H9 (cell line): ENCODE measurements around the gene PITPNM2. TPM values are rescaled to one million over a fixed set of nuclear protein-coding genes. Genes with fewer than 3 reads are reported as not detected.

ENCODE experiments used
- DNase-seq: peaks from one replicate; pipeline ENCODE4 v3.0.0-alpha.2; 2017
- H2AFZ ChIP-seq: one replicate; pipeline ENCODE4 v1.6.1; 2013; ENCODE audit warnings: mild to moderate bottlenecking, low read length, control low read depth, moderate library complexity
- H2AK5ac ChIP-seq: 2 replicates; pipeline ENCODE4 v1.6.1; 2013; ENCODE audit warnings: low read length, control low read depth, mixed read lengths; ENCODE audit not compliant: insufficient read length
- H2BK120ac ChIP-seq: one replicate; pipeline ENCODE4 v1.6.1; 2013; ENCODE audit warnings: low read depth, mild to moderate bottlenecking, low read length, control low read depth, inconsistent platforms; ENCODE audit not compliant: poor library complexity, severe bottlenecking
- H2BK12ac ChIP-seq: 2 replicates; pipeline ENCODE4 v1.6.1; 2013; ENCODE audit warnings: low read length, control low read depth, mixed read lengths, low read depth; ENCODE audit not compliant: insufficient read length
- H2BK15ac ChIP-seq: 2 replicates; pipeline ENCODE4 v1.6.1; 2013; ENCODE audit warnings: low read depth, low read length, control low read depth
- H2BK20ac ChIP-seq: one replicate; pipeline ENCODE4 v1.6.1; 2013; ENCODE audit warnings: low read depth, mild to moderate bottlenecking, low read length, control low read depth, inconsistent platforms; ENCODE audit not compliant: poor library complexity, severe bottlenecking
- H2BK5ac ChIP-seq: 2 replicates; pipeline ENCODE4 v1.6.1; 2013; ENCODE audit warnings: low read length, control low read depth, mixed read lengths; ENCODE audit not compliant: insufficient read length
- H3K14ac ChIP-seq: 2 replicates; pipeline ENCODE4 v1.6.1; 2013; ENCODE audit warnings: low read length, control low read depth; ENCODE audit not compliant: insufficient read depth
- H3K18ac ChIP-seq: 2 replicates; pipeline ENCODE4 v1.6.1; 2013; ENCODE audit warnings: low read depth, mild to moderate bottlenecking, mixed read lengths, low read length, control low read depth; ENCODE audit not compliant: insufficient read length
- H3K23ac ChIP-seq: 2 replicates; pipeline ENCODE4 v1.6.1; 2013; ENCODE audit warnings: low read length, control low read depth, mixed read lengths, low read depth; ENCODE audit not compliant: insufficient read length
- H3K23me2 ChIP-seq: 2 replicates; pipeline ENCODE4 v1.6.1; 2013; ENCODE audit warnings: low read depth, mild to moderate bottlenecking, mixed read lengths, low read length, control low read depth; ENCODE audit not compliant: insufficient read length, poor library complexity, severe bottlenecking
- H3K27ac ChIP-seq: 2 replicates; pipeline ENCODE4 v1.5.1; 2013; ENCODE audit warnings: low read length, control low read depth, mixed read lengths, low read depth; ENCODE audit not compliant: insufficient read length
- H3K27me3 ChIP-seq: 2 replicates; pipeline ENCODE4 v1.6.1; 2013; ENCODE audit warnings: low read length, control low read depth, inconsistent platforms; ENCODE audit not compliant: insufficient read depth
- H3K4ac ChIP-seq: 2 replicates; pipeline ENCODE4 v1.6.1; 2013; ENCODE audit warnings: low read depth, mild to moderate bottlenecking, control low read depth, inconsistent platforms, low read length, moderate library complexity
- H3K4me1 ChIP-seq: 2 replicates; pipeline ENCODE4 v1.6.1; 2013; ENCODE audit warnings: low read length, control low read depth, inconsistent platforms; ENCODE audit not compliant: insufficient read depth
- H3K4me2 ChIP-seq: 2 replicates; pipeline ENCODE4 v1.6.1; 2013; ENCODE audit warnings: low read length, control low read depth, mixed read lengths; ENCODE audit not compliant: insufficient read length, insufficient read depth
- H3K56ac ChIP-seq: 2 replicates; pipeline ENCODE4 v1.6.1; 2013; ENCODE audit warnings: low read depth, mild to moderate bottlenecking, mixed read lengths, low read length, control low read depth; ENCODE audit not compliant: insufficient read length
- H3K79me1 ChIP-seq: 2 replicates; pipeline ENCODE4 v1.6.1; 2013; ENCODE audit warnings: low read depth, mild to moderate bottlenecking, moderate library complexity, low read length, control low read depth, inconsistent platforms; ENCODE audit not compliant: insufficient read depth, poor library complexity, severe bottlenecking
- H3K79me2 ChIP-seq: 2 replicates; pipeline ENCODE4 v1.6.1; 2013; ENCODE audit warnings: low read length, control low read depth, inconsistent platforms; ENCODE audit not compliant: insufficient read depth
- H3K9ac ChIP-seq: 2 replicates; pipeline ENCODE4 v1.6.1; 2013; ENCODE audit warnings: low read length, control low read depth, mixed read lengths; ENCODE audit not compliant: insufficient read length; ENCODE audit errors: extremely low read depth
- H3K9me3 ChIP-seq: one replicate; pipeline ENCODE4 v1.6.1; 2013; ENCODE audit warnings: low read depth, low read length, inconsistent platforms; ENCODE audit not compliant: control insufficient read depth
- H3T11ph ChIP-seq: one replicate; pipeline ENCODE4 v1.6.1; 2013; ENCODE audit warnings: mild to moderate bottlenecking, low read length, control low read depth, inconsistent platforms
- H4K20me1 ChIP-seq: one replicate; pipeline ENCODE4 v1.6.1; 2013; ENCODE audit not compliant: control insufficient read depth, insufficient read length, insufficient read depth
- H4K5ac ChIP-seq: 2 replicates; pipeline ENCODE4 v1.6.1; 2013; ENCODE audit warnings: low read depth, mild to moderate bottlenecking, mixed read lengths, low read length, control low read depth; ENCODE audit not compliant: insufficient read length
- H4K8ac ChIP-seq: replicated peaks from 2 replicates; pipeline ENCODE4 v1.6.1; 2013; ENCODE audit warnings: low read length, control low read depth, mixed read lengths, low read depth; ENCODE audit not compliant: insufficient read length
- H4K91ac ChIP-seq: 2 replicates; pipeline ENCODE4 v1.6.1; 2013; ENCODE audit warnings: low read depth, mild to moderate bottlenecking, moderate library complexity, mixed read lengths, low read length, control low read depth; ENCODE audit not compliant: insufficient read length
- H3K27ac Mint-ChIP-seq, 3 experiments: 2 replicates in 2 of 3; 3 replicates in 1 of 3; pipeline ENCODE4 v1.8.0; 2020 to 2021; ENCODE audit warnings: mixed read lengths in 3 of 3, mild to moderate bottlenecking in 1 of 3, moderate library complexity in 1 of 3
- H3K27me3 Mint-ChIP-seq: 2 replicates; pipeline ENCODE4 v1.8.0; 2021; ENCODE audit warnings: low read depth, mild to moderate bottlenecking, moderate library complexity, mixed read lengths
- H3K36me3 Mint-ChIP-seq, 3 experiments: 2 replicates in 2 of 3; 3 replicates in 1 of 3; pipeline ENCODE4 v1.8.0; 2020 to 2021; ENCODE audit warnings: low read depth in 3 of 3, mixed read lengths in 3 of 3; ENCODE audit not compliant: insufficient read depth in 1 of 3
- H3K4me1 Mint-ChIP-seq, 2 experiments: 2 replicates each; pipeline ENCODE4 v1.8.0; 2020; ENCODE audit warnings: mixed read lengths in 2 of 2
- H3K4me3 Mint-ChIP-seq, 2 experiments: 2 replicates in 1 of 2; 3 replicates in 1 of 2; pipeline ENCODE4 v1.8.0; 2020 to 2021; ENCODE audit warnings: mild to moderate bottlenecking in 2 of 2, mixed read lengths in 2 of 2, moderate library complexity in 1 of 2
- H3K9me3 Mint-ChIP-seq, 2 experiments: 2 replicates in 1 of 2; 3 replicates in 1 of 2; pipeline ENCODE4 v1.8.0; 2020; ENCODE audit warnings: mild to moderate bottlenecking in 2 of 2, mixed read lengths in 2 of 2, moderate library complexity in 1 of 2
- WGBS: extraction: QIAGEN DNeasy Blood & Tissue Kit; methylation state at CpG from one replicate; pipeline ENCODE4 v1.1.7; 2013; ENCODE audit warnings: missing lambda C conversion rate, low lambda C conversion rate, mixed read lengths; ENCODE audit not compliant: insufficient read length; ENCODE audit errors: extremely low coverage; 5-methylcytosine and 5-hydroxymethylcytosine counted together
- total RNA-seq: library from RNA; stranded (reverse); gene quantifications from 2 replicates; pipeline ENCODE4 v1.2.1, GENCODE V29; 2021
- TF ChIP-seq, protein P1 (sequence below): fragments of 200-600 bp; sonication (generic); conservative IDR thresholded peaks from 3 replicates; pipeline ENCODE4 v1.8.0; 2021; ENCODE audit warnings: antibody characterized with exemption, mild to moderate bottlenecking

PITPNM2 gene
- total RNA-seq, 1 experiment from 2014 or later: 1.2 TPM

DNA sequence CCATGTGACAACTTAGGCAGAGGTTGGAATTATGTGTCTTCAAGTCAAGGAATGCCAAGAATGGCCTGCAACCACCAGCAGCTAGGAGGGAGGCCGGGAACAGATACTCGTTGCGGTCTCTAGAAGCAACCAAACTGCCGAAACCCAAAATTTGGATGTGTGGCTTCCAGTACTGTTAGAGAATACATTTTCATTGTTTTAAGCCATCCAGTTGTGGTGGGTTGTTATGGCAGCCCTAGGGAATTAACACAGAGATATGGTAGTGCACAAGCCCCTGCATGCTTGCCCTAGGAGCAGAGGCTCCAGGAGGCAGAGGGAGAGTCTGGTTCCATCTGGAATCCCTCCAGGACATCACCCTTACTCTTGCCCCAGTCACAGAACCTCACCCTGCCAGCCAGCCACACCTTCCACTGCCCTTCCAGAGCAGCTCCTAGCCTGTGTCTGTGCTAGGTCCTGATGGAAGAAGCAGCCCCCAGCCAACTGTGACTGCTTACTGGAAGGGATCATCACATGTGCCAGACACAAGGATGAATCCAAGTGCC, 19.5 kb downstream of the PITPNM2 start:
- no peak overlapping the region for H2BK120ac ChIP-seq
- no peak overlapping the region for H4K91ac ChIP-seq
- H2BK20ac ChIP-seq: no peak overlapping the region
- H3K79me1 ChIP-seq: no peaks in the 10 kb centered on the region
- H4K20me1 ChIP-seq: no peaks in the 10 kb centered on the region
- no peak for DNase-seq
- no peak overlapping the region for H3K27ac ChIP-seq
- no peak overlapping the region for H3T11ph ChIP-seq
- peaks cover 7% of the 10 kb centered on the region for H3K27me3 Mint-ChIP-seq
- H3K36me3 Mint-ChIP-seq: peaks cover 0 to 3% (median 0%) of the 10 kb centered on the region in 3 experiments; a peak in 4 of 7 replicates
- no peak overlapping the region for H4K5ac ChIP-seq
- no peaks in the 10 kb centered on the region for H3K23me2 ChIP-seq
- WGBS: no CpG with 5 or more reads among the region's 4 CpGs
- no peak overlapping the region for H3K9ac ChIP-seq
- no peak overlapping the region for H3K56ac ChIP-seq
- no peaks in the 10 kb centered on the region for H3K9me3 ChIP-seq
- no peak overlapping the region for H3K4me2 ChIP-seq
- TF ChIP-seq, protein P1, sequence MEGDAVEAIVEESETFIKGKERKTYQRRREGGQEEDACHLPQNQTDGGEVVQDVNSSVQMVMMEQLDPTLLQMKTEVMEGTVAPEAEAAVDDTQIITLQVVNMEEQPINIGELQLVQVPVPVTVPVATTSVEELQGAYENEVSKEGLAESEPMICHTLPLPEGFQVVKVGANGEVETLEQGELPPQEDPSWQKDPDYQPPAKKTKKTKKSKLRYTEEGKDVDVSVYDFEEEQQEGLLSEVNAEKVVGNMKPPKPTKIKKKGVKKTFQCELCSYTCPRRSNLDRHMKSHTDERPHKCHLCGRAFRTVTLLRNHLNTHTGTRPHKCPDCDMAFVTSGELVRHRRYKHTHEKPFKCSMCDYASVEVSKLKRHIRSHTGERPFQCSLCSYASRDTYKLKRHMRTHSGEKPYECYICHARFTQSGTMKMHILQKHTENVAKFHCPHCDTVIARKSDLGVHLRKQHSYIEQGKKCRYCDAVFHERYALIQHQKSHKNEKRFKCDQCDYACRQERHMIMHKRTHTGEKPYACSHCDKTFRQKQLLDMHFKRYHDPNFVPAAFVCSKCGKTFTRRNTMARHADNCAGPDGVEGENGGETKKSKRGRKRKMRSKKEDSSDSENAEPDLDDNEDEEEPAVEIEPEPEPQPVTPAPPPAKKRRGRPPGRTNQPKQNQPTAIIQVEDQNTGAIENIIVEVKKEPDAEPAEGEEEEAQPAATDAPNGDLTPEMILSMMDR: no peak
- no peaks in the 10 kb centered on the region for H3K27me3 ChIP-seq
- no peaks in the 10 kb centered on the region; a peak in 1 of 5 replicates for H3K9me3 Mint-ChIP-seq
- no peak overlapping the region for H3K23ac ChIP-seq
- H2BK15ac ChIP-seq: no peak overlapping the region
- H3K4me3 Mint-ChIP-seq: no peak overlapping the region
- no peak overlapping the region for H2BK5ac ChIP-seq
- H3K14ac ChIP-seq: no peak overlapping the region
- H3K4me1 Mint-ChIP-seq: peaks cover 7% of the 10 kb centered on the region in 2 experiments
- no peaks in the 10 kb centered on the region for H3K79me2 ChIP-seq
- no peak overlapping the region; a peak in 1 of 7 replicates for H3K27ac Mint-ChIP-seq
- H2AK5ac ChIP-seq: no peak overlapping the region
- H3K18ac ChIP-seq: no peak overlapping the region
- no peaks in the 10 kb centered on the region; the same call in 1 of the 2 replicates for H3K4me1 ChIP-seq
- H3K4ac ChIP-seq: no peak overlapping the region
- no peak overlapping the region for H2BK12ac ChIP-seq
- no peak overlapping the region for H2AFZ ChIP-seq
- no peak overlapping the region for H4K8ac ChIP-seq
